ENCODE measurements around the gene SF3B5. TPM values are rescaled to one million over a fixed set of nuclear protein-coding genes. Genes with fewer than 3 reads are reported as not detected.

Gene SF3B5
- total RNA-seq, 1 donor from 2014 or later: 112 TPM

- no peak for TF ChIP-seq CTCF (IDR thresholded peaks at IDR 0.05; ENCODE audit: unreplicated experiment)
- no peaks in the 10 kb centered on the region for H3K9me3 Mint-ChIP-seq
- no peaks in the 10 kb centered on the region for H3K36me3 Mint-ChIP-seq
- peaks cover 86% of the 10 kb centered on the region for H3K27me3 Mint-ChIP-seq (ENCODE audit: low read depth)
- H3K4me1 Mint-ChIP-seq: peaks cover 7% of the 10 kb centered on the region
- no peak overlapping the region for H3K4me3 Mint-ChIP-seq
- H3K27ac Mint-ChIP-seq: no peak overlapping the region
- DNase-seq (ENCODE audit: low spot score in 2 of 2, unreplicated experiment in 2 of 2): no peak
Observed at GRCh38 chr6:144066741-144067484, 28.5 kb downstream of the SF3B5 start.

- H3K4me1 Mint-ChIP-seq: peaks cover 4% of the 10 kb centered on the region
- H3K36me3 Mint-ChIP-seq: no peaks in the 10 kb centered on the region
- no peak for TF ChIP-seq CTCF (IDR thresholded peaks at IDR 0.05; ENCODE audit: unreplicated experiment)
- DNase-seq (ENCODE audit: low spot score in 2 of 2, unreplicated experiment in 2 of 2): no peak
- no peak overlapping the region for H3K4me3 Mint-ChIP-seq
- no peak overlapping the region for H3K27ac Mint-ChIP-seq
- H3K27me3 Mint-ChIP-seq (ENCODE audit: low read depth): peaks cover 86% of the 10 kb centered on the region
- no peaks in the 10 kb centered on the region for H3K9me3 Mint-ChIP-seq
Observed at GRCh38 chr6:144066255-144066654, 29.1 kb downstream of the SF3B5 start.

- no peak for DNase-seq (ENCODE audit: low spot score in 2 of 2, unreplicated experiment in 2 of 2)
- peaks cover 4% of the 10 kb centered on the region for H3K4me1 Mint-ChIP-seq
- H3K27me3 Mint-ChIP-seq (ENCODE audit: low read depth): peaks cover 90% of the 10 kb centered on the region
- H3K36me3 Mint-ChIP-seq: no peaks in the 10 kb centered on the region
- H3K27ac Mint-ChIP-seq: no peak overlapping the region
- TF ChIP-seq CTCF (IDR thresholded peaks at IDR 0.05; ENCODE audit: unreplicated experiment): no peak
- H3K9me3 Mint-ChIP-seq: no peaks in the 10 kb centered on the region
- peak overlapping the region; percentile 72 for H3K4me3 Mint-ChIP-seq
Observed at GRCh38 chr6:144065213-144065660, 30.1 kb downstream of the SF3B5 start.

- Mint-ChIP-seq H3K36me3 (no peaks in the 10 kb centered on the region), H3K9me3 (no peaks in the 10 kb centered on the region), H3K4me1 (peaks cover 4% of the 10 kb centered on the region), H3K4me3 (peak overlapping the region; percentile 72), H3K27me3 (ENCODE audit: low read depth) (peaks cover 88% of the 10 kb centered on the region), H3K27ac (no peak overlapping the region)
- no peak for DNase-seq (ENCODE audit: low spot score in 2 of 2, unreplicated experiment in 2 of 2)
- TF ChIP-seq CTCF (IDR thresholded peaks at IDR 0.05; ENCODE audit: unreplicated experiment): no peak
Observed at GRCh38 chr6:144064402-144065212, 30.8 kb downstream of the SF3B5 start.

GRCh38 chr6:144063744-144064401 is 31.5 kb downstream of the SF3B5 start:
- no peaks in the 10 kb centered on the region for H3K36me3 Mint-ChIP-seq
- H3K4me3 Mint-ChIP-seq: peak overlapping the region; percentile 79
- H3K4me1 Mint-ChIP-seq: peaks cover 4% of the 10 kb centered on the region
- peak; percentile 50 to 70 for DNase-seq (ENCODE audit: low spot score in 2 of 2, unreplicated experiment in 2 of 2)
- H3K27ac Mint-ChIP-seq: no peak overlapping the region
- peaks cover 83% of the 10 kb centered on the region for H3K27me3 Mint-ChIP-seq (ENCODE audit: low read depth)
- H3K9me3 Mint-ChIP-seq: no peaks in the 10 kb centered on the region
- no peak for TF ChIP-seq CTCF (IDR thresholded peaks at IDR 0.05; ENCODE audit: unreplicated experiment)
